ENCODE measurements around the gene ZNF235. TPM values are rescaled to one million over a fixed set of nuclear protein-coding genes. Genes with fewer than 3 reads are reported as not detected.

The ZNF235 gene
- total RNA-seq, 1 experiment from 2014 or later = 1.0 TPM

Other genes starting within 250 kb of the ZNF235 start
- 0.69 and 0.81 TPM in 2 replicates for gene ZNF284, start 232.9 kb downstream of the ZNF235 start, total RNA-seq (2014; rRNA removed)
- gene ZNF224, start 210.7 kb downstream of the ZNF235 start, total RNA-seq (2014; rRNA removed) = 5.6 and 11.0 TPM in 2 replicates
- 0.46 and 1.6 TPM in 2 replicates for gene ZNF225, start 191.6 kb downstream of the ZNF235 start, total RNA-seq (2014; rRNA removed)
- 1.3 and 1.6 TPM in 2 replicates for gene ZNF234, start 163.5 kb downstream of the ZNF235 start, total RNA-seq (2014; rRNA removed)
- 4.8 and 6.0 TPM in 2 replicates for gene ZNF226, start 139.9 kb downstream of the ZNF235 start, total RNA-seq (2014; rRNA removed)
- 4.9 and 8.7 TPM in 2 replicates for gene ZNF227, start 92.5 kb downstream of the ZNF235 start, total RNA-seq (2014; rRNA removed)
- gene ZNF233, start 45.1 kb downstream of the ZNF235 start, total RNA-seq (2014; rRNA removed) = 0.69 and 0.73 TPM in 2 replicates
- 1.9 and 2.5 TPM in 2 replicates for gene ZNF112, start 51.7 kb upstream of the ZNF235 start, total RNA-seq (2014; rRNA removed)
- 0.12 and 0.22 TPM in 2 replicates for gene ZNF285, start 96.6 kb upstream of the ZNF235 start, total RNA-seq (2014; rRNA removed)
- gene ZNF229, start 143.4 kb upstream of the ZNF235 start, total RNA-seq (2014; rRNA removed) = 2.4 and 6.2 TPM in 2 replicates
- 7.1 and 9.8 TPM in 2 replicates for gene ZNF180, start 195.5 kb upstream of the ZNF235 start, total RNA-seq (2014; rRNA removed)
- not detected in 2 replicates for gene CEACAM20, start 224.7 kb upstream of the ZNF235 start, total RNA-seq (2014; rRNA removed)